Activated CD8-positive, alpha-beta T cell treated with anti-CD3 and anti-CD28 coated beads for 36 hours (primary cell): ENCODE results near the gene TBC1D14. TPM values are rescaled to one million over a fixed set of nuclear protein-coding genes. Genes with fewer than 3 reads are reported as not detected.

ENCODE experiments used
- ATAC-seq: fragments of 200-7000 bp; cut with Tn5 transposase; one replicate; pipeline ENCODE4 v1.10.0; 2021; ENCODE audit warnings: mild to moderate bottlenecking, moderate library complexity
- CTCF ChIA-PET: fragments of 350-600 bp; sonication (Branson Sonifier 250); formaldehyde crosslinking; loops from one replicate; lab custom pipeline; 2021; ENCODE audit warnings: antibody characterized with exemption; lab: Charles Lee
- POLR2A ChIA-PET: fragments of 350-600 bp; sonication (Branson Sonifier 250); formaldehyde crosslinking; loops from one replicate; lab custom pipeline; 2021; ENCODE audit warnings: antibody characterized with exemption; lab: Charles Lee
- DNase-seq: peaks from one replicate; pipeline ENCODE4 v3.0.0-alpha.2; 2020
- H3K27ac Mint-ChIP-seq: one replicate; pipeline ENCODE4 v1.8.0; 2021; ENCODE audit warnings: mild to moderate bottlenecking, mixed read lengths
- H3K27me3 Mint-ChIP-seq: one replicate; pipeline ENCODE4 v1.8.0; 2021; ENCODE audit warnings: mixed read lengths
- H3K36me3 Mint-ChIP-seq: one replicate; pipeline ENCODE4 v1.8.0; 2021; ENCODE audit warnings: low read depth, mixed read lengths
- H3K4me1 Mint-ChIP-seq: one replicate; pipeline ENCODE4 v1.8.0; 2021; ENCODE audit warnings: low read depth, mixed read lengths
- H3K4me3 Mint-ChIP-seq: one replicate; pipeline ENCODE4 v1.8.0; 2021; ENCODE audit warnings: mild to moderate bottlenecking, moderate library complexity, mixed read lengths
- H3K9me3 Mint-ChIP-seq: one replicate; pipeline ENCODE4 v1.8.0; 2021; ENCODE audit warnings: mixed read lengths
- intact Hi-C: fragments of 100-400 bp; cut with micrococcal nuclease; formaldehyde crosslinking; loops from one replicate; pipeline ENCODE4 v1.10.0; 2022
- total RNA-seq, 2 experiments: library from RNA; stranded (reverse); gene quantifications; one replicate each; pipeline ENCODE4 v1.2.3, GENCODE V29; 2021
- TF ChIP-seq, protein P1 (sequence below): fragments of 200-600 bp; IDR thresholded peaks from one replicate; pipeline ENCODE4 v1.8.0; 2022; ENCODE audit warnings: antibody characterized with exemption, mild to moderate bottlenecking

Gene TBC1D14
- total RNA-seq, 2 experiments from 2014 or later = 34.7 to 36.3 TPM

- CTCF ChIA-PET = interaction anchor here (0.9 kb wide), 1 partner anchor 81 kb away, joined by 3 read pairs; no protein-coding TSS in a partner anchor
- POLR2A ChIA-PET = interaction anchor here (1.6 kb wide), 2 partner anchors 55 to 77 kb away, joined by 4 to 6 read pairs; no protein-coding TSS in a partner anchor
- Mint-ChIP-seq H3K36me3 (peaks cover 12% of the 10 kb centered on the region), H3K9me3 (no peaks in the 10 kb centered on the region), H3K4me1 (peaks cover 57% of the 10 kb centered on the region), H3K27me3 (no peaks in the 10 kb centered on the region), H3K4me3 (peak overlapping the region; percentile 86), H3K27ac (peak overlapping the region; percentile 62)
- ATAC-seq = no peak
- intact Hi-C loops = no loop called here
- no peak for DNase-seq
- TF ChIP-seq, protein P1, sequence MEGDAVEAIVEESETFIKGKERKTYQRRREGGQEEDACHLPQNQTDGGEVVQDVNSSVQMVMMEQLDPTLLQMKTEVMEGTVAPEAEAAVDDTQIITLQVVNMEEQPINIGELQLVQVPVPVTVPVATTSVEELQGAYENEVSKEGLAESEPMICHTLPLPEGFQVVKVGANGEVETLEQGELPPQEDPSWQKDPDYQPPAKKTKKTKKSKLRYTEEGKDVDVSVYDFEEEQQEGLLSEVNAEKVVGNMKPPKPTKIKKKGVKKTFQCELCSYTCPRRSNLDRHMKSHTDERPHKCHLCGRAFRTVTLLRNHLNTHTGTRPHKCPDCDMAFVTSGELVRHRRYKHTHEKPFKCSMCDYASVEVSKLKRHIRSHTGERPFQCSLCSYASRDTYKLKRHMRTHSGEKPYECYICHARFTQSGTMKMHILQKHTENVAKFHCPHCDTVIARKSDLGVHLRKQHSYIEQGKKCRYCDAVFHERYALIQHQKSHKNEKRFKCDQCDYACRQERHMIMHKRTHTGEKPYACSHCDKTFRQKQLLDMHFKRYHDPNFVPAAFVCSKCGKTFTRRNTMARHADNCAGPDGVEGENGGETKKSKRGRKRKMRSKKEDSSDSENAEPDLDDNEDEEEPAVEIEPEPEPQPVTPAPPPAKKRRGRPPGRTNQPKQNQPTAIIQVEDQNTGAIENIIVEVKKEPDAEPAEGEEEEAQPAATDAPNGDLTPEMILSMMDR = no peak
Observed at GRCh38 chr4:6989331-6989923, 79.8 kb downstream of the TBC1D14 start.

DNA sequence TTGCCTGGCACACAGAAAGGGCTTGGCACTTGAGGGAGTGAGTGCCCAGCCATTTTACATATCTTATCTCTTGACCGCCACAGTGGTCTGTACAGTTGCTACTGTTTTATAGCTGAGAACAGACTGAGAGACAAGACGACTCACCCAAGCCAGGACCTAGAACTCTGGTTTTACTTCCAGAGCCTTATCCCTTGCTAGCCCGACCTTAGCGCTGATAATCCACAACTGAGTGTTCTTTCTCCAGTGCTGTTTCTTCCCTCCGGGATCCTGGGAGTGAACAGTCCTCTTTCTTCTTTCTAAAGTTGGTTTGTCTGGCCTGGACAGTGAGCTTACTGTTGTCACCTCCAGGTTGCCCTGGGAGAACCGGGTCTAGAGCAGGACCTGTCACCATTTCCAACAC, 81.0 kb downstream of the TBC1D14 start:
- intact Hi-C loops = no loop called here
- Mint-ChIP-seq H3K27me3 (no peaks in the 10 kb centered on the region), H3K9me3 (no peaks in the 10 kb centered on the region), H3K36me3 (peaks cover 17% of the 10 kb centered on the region), H3K4me1 (peaks cover 45% of the 10 kb centered on the region), H3K4me3 (no peak overlapping the region), H3K27ac (no peak overlapping the region)
- ChIA-PET CTCF (interaction anchor here (0.6 to 1.0 kb wide), 2 partner anchors 50 to 53 kb away, joined by 3 read pairs; partner anchors contain the start of gene TADA2B), POLR2A (interaction anchor here (1.6 kb wide), 2 partner anchors 53 to 76 kb away, joined by 4 to 6 read pairs; no protein-coding TSS in a partner anchor)
- DNase-seq (no peak), ATAC-seq (no peak)
- TF ChIP-seq, protein P1 = no peak

DNA sequence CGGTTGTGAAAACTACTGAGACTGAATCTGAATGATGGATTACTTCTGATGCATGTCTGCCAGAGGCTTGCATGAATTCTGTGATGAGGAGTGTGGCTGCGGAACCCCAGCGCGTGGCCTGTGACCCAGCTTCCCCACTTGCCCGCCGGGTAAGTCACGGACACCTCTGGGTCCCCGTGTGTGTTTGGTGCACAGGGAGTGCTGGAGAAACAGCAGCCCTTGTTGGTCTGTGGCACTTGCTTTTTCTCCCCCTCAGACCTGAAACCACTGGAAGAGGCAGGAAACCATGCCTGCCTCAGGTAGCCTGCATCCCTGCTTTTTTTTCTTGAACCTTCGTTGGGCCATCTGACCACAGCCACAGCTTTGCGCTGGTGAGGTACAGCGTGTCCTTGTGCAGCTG, 81.6 kb downstream of the TBC1D14 start:
- Mint-ChIP-seq H3K36me3 (peaks cover 19% of the 10 kb centered on the region), H3K27ac (no peak overlapping the region), H3K4me1 (peaks cover 40% of the 10 kb centered on the region), H3K4me3 (no peak overlapping the region), H3K27me3 (no peaks in the 10 kb centered on the region), H3K9me3 (no peaks in the 10 kb centered on the region)
- POLR2A ChIA-PET = interaction anchor here (1.4 to 1.6 kb wide), 2 partner anchors 14 to 53 kb away, joined by 4 read pairs; no protein-coding TSS in a partner anchor
- CTCF ChIA-PET = interaction anchor here (1.0 to 1.1 kb wide), 2 partner anchors 12 to 49 kb away, joined by 3 read pairs; no protein-coding TSS in a partner anchor
- TF ChIP-seq, protein P1 = no peak
- DNase-seq (no peak), ATAC-seq (no peak)
- intact Hi-C loops = no loop called here

GRCh38 chr4:6991771-6992557, 82.3 kb downstream of the TBC1D14 start:
- DNase-seq = peak; percentile 22
- no peak overlapping the region for H3K4me3 Mint-ChIP-seq
- H3K27ac Mint-ChIP-seq = peak overlapping the region; percentile 55
- ATAC-seq = no peak
- peaks cover 22% of the 10 kb centered on the region for H3K36me3 Mint-ChIP-seq
- TF ChIP-seq, protein P1 = no peak
- CTCF ChIA-PET = interaction anchor here (0.8 to 1.7 kb wide), 4 partner anchors 12 to 118 kb away, joined by 3 to 4 read pairs (median 3); a partner anchor contains a TSS
- intact Hi-C loops = no loop called here
- no peaks in the 10 kb centered on the region for H3K27me3 Mint-ChIP-seq
- H3K9me3 Mint-ChIP-seq = no peaks in the 10 kb centered on the region
- peaks cover 40% of the 10 kb centered on the region for H3K4me1 Mint-ChIP-seq
- POLR2A ChIA-PET = interaction anchor here (0.8 to 1.4 kb wide), 3 partner anchors 13 to 418 kb away, joined by 3 to 4 read pairs (median 4); no protein-coding TSS in a partner anchor
